Gastrocnemius medialis (tissue), 4 donors: ENCODE measurements around the gene YIPF1. TPM values are rescaled to one million over a fixed set of nuclear protein-coding genes. Genes with fewer than 3 reads are reported as not detected.

Source experiments
- ATAC-seq, 2 donors: fragments of 150-250 bp; one replicate each; pipeline ENCODE4 v1.9.1; 2016
- DNase-seq, 2 donors: peaks; one replicate each; pipeline ENCODE4 v3.0.0-alpha.2; 2019
- H3K27ac ChIP-seq, 4 donors: fragments of 200-600 bp; sonication (generic); 1 replicate in 1 of 4; 2 replicates in 3 of 4; pipeline ENCODE4 v1.5.1; 2016 to 2018; ENCODE audit warnings: mild to moderate bottlenecking in 2 of 4, moderate library complexity in 1 of 4
- H3K27me3 ChIP-seq, 3 donors: fragments of 200-600 bp; sonication (generic) in 2 of 3; 1 replicate in 1 of 3; 2 replicates in 2 of 3; pipeline versions ENCODE4 v1.5.1 to v1.6.0; 2016 to 2019; ENCODE audit warnings: mild to moderate bottlenecking in 1 of 3, moderate library complexity in 1 of 3
- H3K36me3 ChIP-seq, 2 donors: fragments of 200-600 bp; sonication (generic) in 1 of 2; one replicate each; pipeline ENCODE4 v1.5.1; 2017 to 2018
- H3K4me1 ChIP-seq, 2 donors: fragments of 200-600 bp; sonication (generic) in 1 of 2; one replicate each; pipeline ENCODE4 v1.5.1; 2016 to 2017; ENCODE audit warnings: mild to moderate bottlenecking in 2 of 2
- H3K4me3 ChIP-seq, 4 donors: fragments of 200-600 bp; sonication (generic) in 3 of 4; 1 replicate in 1 of 4; 2 replicates in 3 of 4; pipeline ENCODE4 v1.5.1; 2016 to 2019; ENCODE audit warnings: mild to moderate bottlenecking in 2 of 4
- H3K9me3 ChIP-seq, 3 donors: fragments of 200-600 bp; sonication (generic) in 2 of 3; 1 replicate in 1 of 3; 2 replicates in 2 of 3; pipeline ENCODE4 v1.5.1; 2016 to 2019
- CTCF ChIP-seq, 5 experiments: fragments of 450-650 bp in 3 of 5; fragments of 200-600 bp in 2 of 5; sonication (generic) in 2 of 5; IDR thresholded peaks in 4 of 5; conservative IDR thresholded peaks in 1 of 5; 1 replicate in 4 of 5; 2 replicates in 1 of 5; pipeline ENCODE4 v1.5.1; 2016 to 2019; ENCODE audit warnings: antibody characterized with exemption in 5 of 5, mild to moderate bottlenecking in 3 of 5, moderate library complexity in 3 of 5
- POLR2A ChIP-seq, 2 donors: fragments of 450-650 bp; IDR thresholded peaks; one replicate each; pipeline ENCODE4 v1.6.1; 2017; ENCODE audit warnings: antibody characterized with exemption in 2 of 2, mild to moderate bottlenecking in 2 of 2, moderate library complexity in 2 of 2
- in situ Hi-C, 4 donors: fragments of 200-750 bp; cut with MboI; loops; one replicate each; pipeline versions ENCODE4 v1.15.0 to v1.8.0; 2017; ENCODE audit warnings: low sequenced_read_pairs in 4 of 4
- intact Hi-C: fragments of 100-400 bp; cut with DNase I; formaldehyde crosslinking; loops from one replicate; pipeline ENCODE4 v1.15.1; 2023; ENCODE audit warnings: low total_unique reads
- total RNA-seq, 4 donors: library from RNA; depleted of rRNA; stranded (reverse); fragments of >200 nt; gene quantifications; one replicate each; pipeline versions ENCODE4 v1.1.0 to v1.2.3, GENCODE V29; 2016

YIPF1 gene
- total RNA-seq, 4 donors from 2014 or later, result 18.8 to 34.8 (median 27.2) TPM

GRCh38 chr1:53851571-53852285 is 37.9 kb downstream of the YIPF1 start:
- intact Hi-C loops (no loop called here), in situ Hi-C loops (loop anchor here in 2 of 4 donors (10.0 to 25.0 kb wide), 2 partner anchors 113 to 911 kb away; partner anchors contain the start of gene PARS2 (in 1 of the 2))
- no peak overlapping the region for H3K27ac ChIP-seq
- H3K27me3 ChIP-seq, result no peaks in the 10 kb centered on the region
- H3K36me3 ChIP-seq, result peaks cover 0 to 48% of the 10 kb centered on the region in 2 donors
- DNase-seq (no peak), ATAC-seq (no peak)
- H3K9me3 ChIP-seq, result no peaks in the 10 kb centered on the region
- no peak overlapping the region for H3K4me3 ChIP-seq
- no peaks in the 10 kb centered on the region for H3K4me1 ChIP-seq
- TF ChIP-seq CTCF (IDR thresholded peaks at IDR 0.05 in 4 of 5, conservative IDR thresholded peaks at IDR 0.05 in 1 of 5) (no peak), POLR2A (IDR thresholded peaks at IDR 0.05) (no peak)

GRCh38 chr1:53850082-53850673 is 39.4 kb downstream of the YIPF1 start:
- Histone ChIP-seq H3K4me1 (no peaks in the 10 kb centered on the region), H3K36me3 (peaks cover 0 to 33% of the 10 kb centered on the region in 2 donors), H3K9me3 (no peaks in the 10 kb centered on the region), H3K4me3 (no peak overlapping the region), H3K27ac (no peak overlapping the region), H3K27me3 (no peaks in the 10 kb centered on the region)
- in situ Hi-C loops, result loop anchor here in 2 of 4 donors (10.0 to 25.0 kb wide), 2 partner anchors 115 to 912 kb away; partner anchors contain the start of gene PARS2 (in 1 of the 2)
- intact Hi-C loops, result no loop called here
- ATAC-seq (no peak), DNase-seq (no peak)
- TF ChIP-seq POLR2A (IDR thresholded peaks at IDR 0.05) (no peak), CTCF (IDR thresholded peaks at IDR 0.05 in 4 of 5, conservative IDR thresholded peaks at IDR 0.05 in 1 of 5) (no peak)

- Histone ChIP-seq H3K27ac (no peak overlapping the region), H3K36me3 (peaks cover 0 to 12% of the 10 kb centered on the region in 2 donors), H3K4me3 (no peak overlapping the region), H3K4me1 (no peaks in the 10 kb centered on the region), H3K27me3 (no peaks in the 10 kb centered on the region), H3K9me3 (no peaks in the 10 kb centered on the region)
- in situ Hi-C loops, result no loop called here
- DNase-seq, result no peak
- no peak for ATAC-seq
- intact Hi-C loops, result no loop called here
- TF ChIP-seq POLR2A (IDR thresholded peaks at IDR 0.05), result no peak
- TF ChIP-seq CTCF (IDR thresholded peaks at IDR 0.05 in 4 of 5, conservative IDR thresholded peaks at IDR 0.05 in 1 of 5), result no peak
Measured at GRCh38 chr1:53847980-53848379, 41.6 kb downstream of the YIPF1 start.

GRCh38 chr1:53842347-53842746 is 47.2 kb downstream of the YIPF1 start:
- in situ Hi-C loops, result loop anchor here in 1 of 4 donors (5.0 kb wide), 1 partner anchor 210 kb away; the partner anchor contains the start of genes TCEANC2 and TMEM59

More at GRCh38 chr1:53842347-53842746, 47.2 kb downstream of the YIPF1 start:
- DNase-seq (no peak), ATAC-seq (no peak)
- peaks cover 0 to 9% (median 0%) of the 10 kb centered on the region in 3 donors for H3K9me3 ChIP-seq
- H3K4me1 ChIP-seq, result peaks cover 6 to 10% of the 10 kb centered on the region in 2 donors
- intact Hi-C loops, result no loop called here
- TF ChIP-seq POLR2A (IDR thresholded peaks at IDR 0.05) (no peak), CTCF (IDR thresholded peaks at IDR 0.05 in 4 of 5, conservative IDR thresholded peaks at IDR 0.05 in 1 of 5) (no peak)
- no peaks in the 10 kb centered on the region for H3K36me3 ChIP-seq
- no peaks in the 10 kb centered on the region for H3K27me3 ChIP-seq
- H3K4me3 ChIP-seq, result no peak overlapping the region
- H3K27ac ChIP-seq, result no peak overlapping the region
